GM12878 (cell line): ENCODE data around the gene SEPTIN6. TPM values are rescaled to one million over a fixed set of nuclear protein-coding genes. Genes with fewer than 3 reads are reported as not detected.
A peak's percentile ranks its signal among the peaks of the same experiment; 100 is the strongest.

Source experiments
- CREB1 ChIP-seq: IDR thresholded peaks from 2 replicates; pipeline ENCODE4 v1.6.1; 2012; ENCODE audit warnings: low read depth, mild to moderate bottlenecking, inconsistent platforms
- EED ChIP-seq: sonication (generic); IDR thresholded peaks from 2 replicates; pipeline ENCODE4 v1.6.1; 2016; ENCODE audit warnings: antibody characterized with exemption, low read depth
- EGR1 ChIP-seq, 2 experiments: IDR thresholded peaks; 1 replicate in 1 of 2; 2 replicates in 1 of 2; pipeline ENCODE4 v1.6.1; 2011 to 2012; ENCODE audit warnings: low read depth in 2 of 2, low read length in 2 of 2, borderline replicate concordance in 1 of 2, mild to moderate bottlenecking in 1 of 2, moderate library complexity in 1 of 2
- ESRRA ChIP-seq: IDR thresholded peaks from 2 replicates; pipeline ENCODE4 v1.6.1; 2012; ENCODE audit warnings: mild to moderate bottlenecking, low read length, improper control_type of control experiment
- IRF4 ChIP-seq: IDR thresholded peaks from 2 replicates; pipeline ENCODE4 v1.6.1; 2011; ENCODE audit warnings: low read depth, low read length
- POLR2AphosphoS2 ChIP-seq: IDR thresholded peaks from 2 replicates; pipeline ENCODE4 v1.6.1; 2011; ENCODE audit warnings: low read depth, mild to moderate bottlenecking, low read length, improper control_type of control experiment, moderate library complexity
- SMAD1 ChIP-seq: fragments of 450-650 bp; IDR thresholded peaks from 2 replicates; pipeline ENCODE4 v1.6.1; 2018; ENCODE audit warnings: mild to moderate bottlenecking, low read depth; ENCODE audit not compliant: partially characterized antibody
- TAF1 ChIP-seq: IDR thresholded peaks from 2 replicates; pipeline ENCODE4 v1.6.1; 2011; ENCODE audit warnings: mild to moderate bottlenecking, low read depth, low read length, borderline replicate concordance
- TBL1XR1 ChIP-seq: IDR thresholded peaks from 2 replicates; pipeline ENCODE4 v1.6.1; 2012; ENCODE audit warnings: low read depth, low read length, improper control_type of control experiment
- WRNIP1 ChIP-seq: IDR thresholded peaks from 2 replicates; pipeline ENCODE4 v1.6.1; 2011; ENCODE audit warnings: low read depth, low read length, improper control_type of control experiment, borderline replicate concordance
- ZNF687 ChIP-seq: fragments of 450-650 bp; IDR thresholded peaks from 2 replicates; pipeline ENCODE4 v1.6.1; 2017; ENCODE audit warnings: mild to moderate bottlenecking, moderate library complexity
- polyA plus RNA-seq, 11 experiments: library from polyadenylated mRNA; depleted of rRNA in 4 of 11; unstranded in 6 of 11; stranded (reverse) in 5 of 11; fragments of >200 nt; fragmentation: Nextera tagmentation in 4 of 11; fragmentation: Illumina TruSeq in 1 of 11; extraction: Ambion mirVana in 4 of 11; extraction: Trizol in 1 of 11; gene quantifications; 1 replicate in 1 of 11; 2 replicates in 10 of 11; pipeline versions ENCODE4 v1.2.1 to v1.2.3, GENCODE V29; 2011 to 2016; ENCODE audit warnings: inconsistent platforms in 2 of 11, missing spikeins in 2 of 11, low read depth in 1 of 11
- total RNA-seq, 4 experiments: library from RNA; depleted of rRNA in 3 of 4; stranded (reverse); fragments of >200 nt in 3 of 4; fragmentation: Illumina TruSeq in 1 of 4; extraction: Trizol in 1 of 4; gene quantifications; 2 replicates each; pipeline versions ENCODE4 v1.2.1 to v1.2.3, GENCODE V29; 2013 to 2021

Gene SEPTIN6
- total and polyA plus RNA-seq, 10 of the 15 experiments (the other 5 are each of a cell fraction or from before 2014, with no cell fraction given), result 37.2 to 353 (median 154) TPM

DNA sequence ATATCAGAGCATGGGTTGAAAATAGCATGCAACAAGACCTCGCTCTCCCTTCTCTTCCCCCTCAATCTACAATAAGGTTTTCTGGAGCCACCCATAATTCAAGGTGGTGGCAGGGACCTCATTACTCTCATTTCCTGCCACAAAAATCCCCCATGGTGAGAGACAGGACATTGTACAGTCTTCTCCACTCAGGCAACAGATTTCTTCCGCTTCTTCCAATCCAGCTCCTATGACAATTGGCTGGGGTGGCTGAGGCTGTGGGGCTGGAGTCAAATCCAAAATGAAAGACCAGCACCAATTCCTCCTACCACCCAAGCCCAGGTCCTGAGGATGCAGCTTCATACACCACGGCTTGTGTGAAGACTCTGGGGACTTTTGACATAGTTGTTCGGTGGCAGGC, 46.5 kb downstream of the SEPTIN6 start (continued):
- TF ChIP-seq WRNIP1, result no peak
- no peak for TF ChIP-seq IRF4
- no peak for TF ChIP-seq TAF1
- no peak for TF ChIP-seq ZNF687
- peak; percentile 67 for TF ChIP-seq EED
- no peak for TF ChIP-seq POLR2AphosphoS2
- TF ChIP-seq CREB1, result no peak
- no peak for TF ChIP-seq ESRRA
- TF ChIP-seq TBL1XR1, result no peak
- TF ChIP-seq SMAD1, result no peak
- TF ChIP-seq EGR1 (IDR thresholded peaks at IDR 0.05; ENCODE audit: borderline replicate concordance in 1 of 2, low read depth in 2 of 2, low read length in 2 of 2), result no peak; a peak in 1 of 3 replicates
